B cell (primary cell): ENCODE data around the gene PRUNE2. TPM values are rescaled to one million over a fixed set of nuclear protein-coding genes. Genes with fewer than 3 reads are reported as not detected.

ENCODE experiments used
- ATAC-seq: fragments of 200-7000 bp; cut with Tn5 transposase; one replicate; pipeline ENCODE4 v1.10.0; 2021; ENCODE audit warnings: low read depth, mild to moderate bottlenecking, moderate number of reproducible peaks, moderate library complexity
- CTCF ChIA-PET: fragments of 350-600 bp; sonication (Branson Sonifier 250); formaldehyde crosslinking; loops from one replicate; lab custom pipeline; 2021; ENCODE audit warnings: antibody characterized with exemption, inconsistent platforms; lab: Charles Lee
- POLR2A ChIA-PET: fragments of 350-600 bp; sonication (Branson Sonifier 250); formaldehyde crosslinking; loops from one replicate; lab custom pipeline; 2021; ENCODE audit warnings: antibody characterized with exemption; lab: Charles Lee
- DNase-seq: peaks from one replicate; pipeline ENCODE4 v3.0.0; 2013
- H2AFZ ChIP-seq: 2 replicates; pipeline ENCODE4 v1.6.1; 2012; ENCODE audit warnings: mild to moderate bottlenecking, low read depth, low read length; ENCODE audit not compliant: insufficient read depth, poor library complexity, severe bottlenecking
- H3K27ac ChIP-seq, 2 donors: 1 replicate in 1 of 2; 2 replicates in 1 of 2; pipeline ENCODE4 v1.5.1; 2012 to 2013; ENCODE audit warnings: low read length in 2 of 2, mild to moderate bottlenecking in 2 of 2, moderate library complexity in 1 of 2
- H3K27me3 ChIP-seq, 4 experiments: fragments of 200-600 bp in 1 of 4; sonication (generic) in 1 of 4; replicated peaks in 1 of 4; 1 replicate in 2 of 4; 2 replicates in 2 of 4; pipeline versions ENCODE4 v1.6.1 to v1.7.0; 2013 to 2016; ENCODE audit warnings: low read length in 3 of 4, mild to moderate bottlenecking in 2 of 4, mixed read lengths in 1 of 4, moderate library complexity in 1 of 4; ENCODE audit not compliant: insufficient read depth in 4 of 4, control insufficient read depth in 3 of 4; ENCODE audit errors: control extremely low read depth in 1 of 4
- H3K36me3 ChIP-seq, 2 experiments: replicated peaks in 1 of 2; 1 replicate in 1 of 2; 2 replicates in 1 of 2; pipeline versions ENCODE4 v1.6.1 to v1.7.1; 2013; ENCODE audit warnings: low read length in 1 of 2; ENCODE audit not compliant: insufficient read depth in 2 of 2, control insufficient read depth in 1 of 2; ENCODE audit errors: control extremely low read depth in 1 of 2, extremely low read depth in 1 of 2
- H3K4me1 ChIP-seq, 2 donors: fragments of 200-600 bp in 1 of 2; sonication (generic) in 1 of 2; 1 replicate in 1 of 2; 2 replicates in 1 of 2; pipeline versions ENCODE4 v1.5.1 to v1.6.1; 2013 to 2017; ENCODE audit warnings: low read length in 2 of 2; ENCODE audit not compliant: control insufficient read depth in 2 of 2, insufficient read depth in 2 of 2
- H3K4me2 ChIP-seq: replicated peaks from 2 replicates; pipeline ENCODE3; 2012; ENCODE audit warnings: mild to moderate bottlenecking, low read depth, low read length; ENCODE audit not compliant: poor library complexity, severe bottlenecking
- H3K4me3 ChIP-seq, 5 experiments: fragments of 200-600 bp in 1 of 5; sonication (generic) in 1 of 5; 1 replicate in 3 of 5; 2 replicates in 2 of 5; pipeline versions ENCODE4 v1.5.1 to v1.7.0; 2011 to 2016; ENCODE audit warnings: low read length in 4 of 5, mild to moderate bottlenecking in 4 of 5, low read depth in 2 of 5, control low read depth in 1 of 5, moderate library complexity in 1 of 5; ENCODE audit not compliant: insufficient read depth in 1 of 5; ENCODE audit errors: control extremely low read depth in 1 of 5, extremely low read depth in 1 of 5
- H3K79me2 ChIP-seq: fragments of 200-600 bp; sonication (generic); one replicate; pipeline ENCODE4 v1.6.0; 2016; ENCODE audit warnings: low read length; ENCODE audit not compliant: control insufficient read depth, insufficient read depth
- H3K9ac ChIP-seq: fragments of 200-600 bp; sonication (generic); 2 replicates; pipeline ENCODE4 v1.6.1; 2017; ENCODE audit warnings: mild to moderate bottlenecking, low read length, moderate library complexity
- H3K9me3 ChIP-seq, 3 donors: one replicate each; pipeline versions ENCODE4 v1.6.1 to v1.7.1; 2013; ENCODE audit warnings: low read length in 2 of 3; ENCODE audit not compliant: control insufficient read depth in 2 of 3, insufficient read depth in 1 of 3; ENCODE audit errors: control extremely low read depth in 1 of 3
- H4K20me1 ChIP-seq: 2 replicates; pipeline ENCODE4 v1.6.0; 2012; ENCODE audit warnings: mild to moderate bottlenecking, low read length; ENCODE audit not compliant: insufficient read depth, control insufficient read depth, poor library complexity, severe bottlenecking
- H3K27ac Mint-ChIP-seq: one replicate; pipeline ENCODE4 v1.8.0; 2021; ENCODE audit warnings: mixed read lengths
- H3K27me3 Mint-ChIP-seq: one replicate; pipeline ENCODE4 v1.8.0; 2021; ENCODE audit warnings: mixed read lengths
- H3K4me1 Mint-ChIP-seq: one replicate; pipeline ENCODE4 v1.8.0; 2021; ENCODE audit warnings: mixed read lengths
- H3K4me3 Mint-ChIP-seq: one replicate; pipeline ENCODE4 v1.8.0; 2021; ENCODE audit warnings: mixed read lengths
- H3K9me3 Mint-ChIP-seq: one replicate; pipeline ENCODE4 v1.8.0; 2022; ENCODE audit warnings: mixed read lengths; ENCODE audit not compliant: insufficient read depth
- EZH2 ChIP-seq: IDR thresholded peaks from 2 replicates; pipeline ENCODE4 v1.6.1; 2012; ENCODE audit warnings: borderline replicate concordance, low read depth, mild to moderate bottlenecking, moderate library complexity, low read length; ENCODE audit not compliant: insufficient read depth, poor library complexity, severe bottlenecking
- WGBS: methylation state at CpG from one replicate; pipeline ENCODE4 v1.1.5; 2013; ENCODE audit warnings: missing lambda C conversion rate; ENCODE audit not compliant: insufficient coverage; 5-methylcytosine and 5-hydroxymethylcytosine counted together
- intact Hi-C: fragments of 100-400 bp; cut with micrococcal nuclease; formaldehyde crosslinking; loops from one replicate; pipeline ENCODE4 v1.10.0; 2022
- polyA plus RNA-seq: library from polyadenylated mRNA; depleted of rRNA; stranded (reverse); fragments of >200 nt; gene quantifications from 2 replicates; pipeline ENCODE4 v1.2.3, GENCODE V29; 2012
- total RNA-seq, 2 donors: library from RNA; stranded (reverse); fragments of 120-200 nt in 1 of 2; gene quantifications; 1 replicate in 1 of 2; 2 replicates in 1 of 2; pipeline versions ENCODE4 v1.2.3 to v1.2.4, GENCODE V29; 2013 to 2022
- TF ChIP-seq, protein P1 (sequence below): fragments of 200-600 bp; IDR thresholded peaks from one replicate; pipeline ENCODE4 v1.8.0; 2022; ENCODE audit warnings: antibody characterized with exemption, mild to moderate bottlenecking

The PRUNE2 gene
- total and polyA plus RNA-seq, 2 donors (not counting 1 experiment from before 2014, with no cell fraction given): 0.12 TPM; not detected in 1

DNA sequence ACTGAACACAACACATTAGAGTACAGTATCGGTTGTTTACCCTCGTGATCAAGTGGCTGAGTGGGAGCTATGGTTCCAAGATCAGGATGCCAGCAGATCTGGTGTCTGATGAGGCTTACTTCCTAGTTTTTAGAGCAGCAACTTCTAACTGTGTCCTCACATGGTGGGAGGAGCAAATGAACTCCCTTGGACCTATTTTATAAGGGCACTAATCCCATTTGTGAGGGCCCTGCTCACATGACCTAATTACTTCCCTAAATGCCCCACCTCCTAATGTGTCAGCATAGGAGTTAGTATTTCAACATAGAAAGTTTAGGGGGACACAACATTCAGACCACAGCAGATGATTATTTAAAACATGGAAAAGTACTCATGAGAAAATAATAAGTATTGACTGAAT lies 335.1 kb downstream of the PRUNE2 start:
- H4K20me1 ChIP-seq: no peaks in the 10 kb centered on the region
- TF ChIP-seq, protein P1, sequence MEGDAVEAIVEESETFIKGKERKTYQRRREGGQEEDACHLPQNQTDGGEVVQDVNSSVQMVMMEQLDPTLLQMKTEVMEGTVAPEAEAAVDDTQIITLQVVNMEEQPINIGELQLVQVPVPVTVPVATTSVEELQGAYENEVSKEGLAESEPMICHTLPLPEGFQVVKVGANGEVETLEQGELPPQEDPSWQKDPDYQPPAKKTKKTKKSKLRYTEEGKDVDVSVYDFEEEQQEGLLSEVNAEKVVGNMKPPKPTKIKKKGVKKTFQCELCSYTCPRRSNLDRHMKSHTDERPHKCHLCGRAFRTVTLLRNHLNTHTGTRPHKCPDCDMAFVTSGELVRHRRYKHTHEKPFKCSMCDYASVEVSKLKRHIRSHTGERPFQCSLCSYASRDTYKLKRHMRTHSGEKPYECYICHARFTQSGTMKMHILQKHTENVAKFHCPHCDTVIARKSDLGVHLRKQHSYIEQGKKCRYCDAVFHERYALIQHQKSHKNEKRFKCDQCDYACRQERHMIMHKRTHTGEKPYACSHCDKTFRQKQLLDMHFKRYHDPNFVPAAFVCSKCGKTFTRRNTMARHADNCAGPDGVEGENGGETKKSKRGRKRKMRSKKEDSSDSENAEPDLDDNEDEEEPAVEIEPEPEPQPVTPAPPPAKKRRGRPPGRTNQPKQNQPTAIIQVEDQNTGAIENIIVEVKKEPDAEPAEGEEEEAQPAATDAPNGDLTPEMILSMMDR: no peak
- TF ChIP-seq EZH2: no peak
- H2AFZ ChIP-seq: no peak overlapping the region
- WGBS: no CpG with 5 or more reads among the region's 2 CpGs
- intact Hi-C loops: loop anchor here (5.0 kb wide), 1 partner anchor 81 kb away; no protein-coding TSS in a partner anchor
- H3K4me1 ChIP-seq: peaks cover 17 to 25% of the 10 kb centered on the region in 2 donors
- no peaks in the 10 kb centered on the region for H3K36me3 ChIP-seq
- peak overlapping the region; percentile 70 for H3K4me2 ChIP-seq
- no peak for DNase-seq
- Mint-ChIP-seq H3K4me3 (peak overlapping the region; percentile 83), H3K9me3 (no peaks in the 10 kb centered on the region), H3K4me1 (peaks cover 32% of the 10 kb centered on the region), H3K27ac (peak overlapping the region; percentile 16), H3K27me3 (no peaks in the 10 kb centered on the region)
- H3K4me3 ChIP-seq: peak overlapping the region in 1 of 5 experiments; percentile 65
- CTCF ChIA-PET: no interaction called here
- no peaks in the 10 kb centered on the region for H3K79me2 ChIP-seq
- H3K9ac ChIP-seq: peak overlapping the region; percentile 65
- POLR2A ChIA-PET: no interaction called here
- peak overlapping the region in 1 of 2 donors; percentile 51 for H3K27ac ChIP-seq
- no peaks in the 10 kb centered on the region for H3K27me3 ChIP-seq
- ATAC-seq: no peak
- H3K9me3 ChIP-seq: peaks cover 0 to 8% (median 7%) of the 10 kb centered on the region in 3 donors

DNA sequence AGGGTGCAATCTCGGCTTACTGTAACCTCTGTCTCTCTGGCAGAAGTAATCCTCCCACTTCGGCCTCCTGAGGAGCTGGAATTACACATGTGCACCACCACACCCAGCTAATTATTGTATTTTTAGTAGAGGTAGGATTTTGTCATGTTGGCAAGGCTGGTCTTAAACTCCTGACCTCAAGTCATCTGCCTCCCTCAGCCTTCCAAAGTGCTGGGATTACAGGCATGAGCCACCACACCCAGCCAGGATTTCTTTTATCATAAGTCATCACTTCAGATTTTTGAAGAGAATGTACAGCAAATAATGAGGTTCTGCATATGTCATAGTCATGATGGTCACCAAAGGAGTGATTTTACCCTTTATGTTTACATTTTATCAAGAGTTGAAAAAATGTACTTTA lies 338.8 kb downstream of the PRUNE2 start:
- no peak overlapping the region for H3K27ac ChIP-seq
- POLR2A ChIA-PET: no interaction called here

More for the DNA sequence above, 338.8 kb downstream of the PRUNE2 start:
- DNase-seq (no peak), ATAC-seq (no peak)
- Mint-ChIP-seq H3K4me1 (peaks cover 44% of the 10 kb centered on the region), H3K4me3 (no peak overlapping the region), H3K9me3 (no peaks in the 10 kb centered on the region), H3K27me3 (no peaks in the 10 kb centered on the region), H3K27ac (no peak overlapping the region)
- Histone ChIP-seq H3K9me3 (peaks cover 0 to 8% (median 7%) of the 10 kb centered on the region in 3 donors), H3K4me2 (no peak overlapping the region), H3K4me1 (peaks cover 36 to 40% of the 10 kb centered on the region in 2 donors), H3K36me3 (no peaks in the 10 kb centered on the region), H3K4me3 (no peak overlapping the region), H3K79me2 (no peaks in the 10 kb centered on the region), H3K27me3 (no peaks in the 10 kb centered on the region), H4K20me1 (no peaks in the 10 kb centered on the region), H3K9ac (no peak overlapping the region), H2AFZ (no peak overlapping the region)
- intact Hi-C loops: no loop called here
- TF ChIP-seq, protein P1: no peak
- no peak for TF ChIP-seq EZH2
- WGBS: no CpG with 5 or more reads among the region's 2 CpGs
- CTCF ChIA-PET: no interaction called here
